HG03060 (cell line): ENCODE results near the gene MITF.
"Not testable (repeated sequence)": the region's sequence is repeated elsewhere in the genome, so short reads cannot be mapped to it uniquely, and the experiment has no call there.

ENCODE experiments used
- ATAC-seq: cut with Tn5 transposase; IDR thresholded peaks from one replicate; pipeline ENCODE4 v1.9.1; 2021; ENCODE audit warnings: low read depth, moderate number of reproducible peaks; ENCODE audit not compliant: unreplicated experiment

The MITF gene

DNA sequence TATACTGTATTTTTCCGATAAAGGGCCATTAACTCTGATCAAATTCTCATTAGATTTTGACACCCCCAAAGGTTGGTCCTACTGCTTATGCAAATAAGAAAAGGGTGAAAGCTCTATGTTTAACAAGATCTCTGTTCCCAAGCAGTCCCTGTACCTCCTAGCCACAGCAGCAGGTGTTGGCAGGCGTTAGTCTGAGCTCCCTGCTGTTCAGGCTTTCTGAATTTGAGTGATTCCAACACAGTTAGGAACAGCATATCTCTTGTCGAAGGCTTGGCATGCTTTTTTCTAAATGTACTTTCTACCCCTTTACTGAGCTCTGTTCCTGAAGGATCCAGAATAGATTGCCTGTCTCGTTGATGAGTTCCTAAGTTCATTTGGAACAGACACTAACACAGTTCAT lies 42.3 kb downstream of the MITF start:
- no peak for ATAC-seq

DNA sequence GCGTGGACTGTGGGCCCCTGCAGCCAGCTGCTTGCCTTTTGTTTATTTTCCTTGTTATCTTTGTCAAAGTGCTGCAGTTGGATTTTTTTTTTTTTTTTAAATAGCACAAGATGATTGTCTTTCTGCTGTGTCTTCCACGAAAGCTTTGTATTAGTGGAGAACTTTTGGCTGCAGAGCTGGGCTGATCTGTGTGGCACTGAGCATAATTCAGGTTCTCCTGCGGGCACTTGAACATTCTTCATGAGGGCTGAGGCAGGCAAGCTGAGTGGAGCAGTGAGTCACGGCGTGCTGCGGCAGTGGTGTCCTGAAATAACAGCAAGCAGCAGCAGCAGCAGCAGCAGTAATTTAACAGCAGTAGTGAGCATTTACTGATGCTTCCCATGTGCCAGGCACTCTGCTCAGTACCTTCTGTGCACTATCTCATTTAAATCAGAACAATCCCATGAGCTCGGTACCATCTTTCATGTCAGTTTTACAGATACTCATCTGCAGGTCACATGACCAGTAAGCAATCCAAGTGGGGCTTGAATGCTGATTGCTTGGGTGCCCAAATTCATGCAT lies 45.8 kb downstream of the MITF start:
- ATAC-seq: no peak

DNA sequence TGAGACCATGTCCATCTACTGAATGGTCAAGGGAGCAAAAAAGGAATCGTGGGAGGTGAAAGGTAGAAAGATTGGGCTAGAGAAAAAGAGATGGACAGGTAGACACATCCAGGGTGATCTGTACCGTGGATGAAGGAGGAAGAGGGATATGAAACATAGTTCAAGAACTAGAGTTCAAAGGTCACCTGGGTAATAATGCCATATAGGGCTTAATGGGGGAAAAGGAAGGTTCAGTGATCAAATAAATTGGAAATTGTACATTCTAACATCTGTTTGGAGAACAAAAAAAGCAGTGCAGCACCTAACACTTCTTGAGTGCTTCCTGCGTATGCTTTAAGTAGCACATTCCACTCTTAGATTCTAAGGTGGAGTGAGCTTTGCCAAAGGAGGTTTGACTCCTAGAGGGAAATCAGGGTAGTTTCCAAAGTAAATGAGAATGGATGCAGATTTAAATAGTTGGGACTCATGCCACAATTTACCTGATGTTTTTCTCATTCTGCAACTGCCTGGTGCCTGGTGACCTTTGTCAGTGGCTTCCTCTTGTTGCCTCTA lies 46.6 kb downstream of the MITF start:
- ATAC-seq: no peak

DNA sequence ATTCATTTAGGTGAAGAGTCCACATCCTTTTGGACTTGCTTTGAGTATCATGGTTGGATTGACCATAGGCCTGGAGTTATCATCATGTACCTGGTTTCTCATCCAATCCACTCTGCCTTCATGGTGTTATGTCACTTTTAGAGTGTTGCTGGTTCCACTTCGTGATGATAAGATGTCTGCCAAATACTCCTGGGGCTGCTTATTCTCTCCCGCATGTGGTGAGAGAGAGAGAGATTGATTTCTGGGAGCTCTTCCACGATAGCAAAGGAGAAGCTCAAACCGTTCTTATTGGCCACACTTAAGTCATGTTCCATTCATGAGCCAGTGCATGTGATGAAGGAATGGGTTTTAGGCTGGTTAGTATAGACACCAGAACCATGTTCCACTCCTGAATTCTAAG lies 47.6 kb downstream of the MITF start:
- no peak for ATAC-seq

DNA sequence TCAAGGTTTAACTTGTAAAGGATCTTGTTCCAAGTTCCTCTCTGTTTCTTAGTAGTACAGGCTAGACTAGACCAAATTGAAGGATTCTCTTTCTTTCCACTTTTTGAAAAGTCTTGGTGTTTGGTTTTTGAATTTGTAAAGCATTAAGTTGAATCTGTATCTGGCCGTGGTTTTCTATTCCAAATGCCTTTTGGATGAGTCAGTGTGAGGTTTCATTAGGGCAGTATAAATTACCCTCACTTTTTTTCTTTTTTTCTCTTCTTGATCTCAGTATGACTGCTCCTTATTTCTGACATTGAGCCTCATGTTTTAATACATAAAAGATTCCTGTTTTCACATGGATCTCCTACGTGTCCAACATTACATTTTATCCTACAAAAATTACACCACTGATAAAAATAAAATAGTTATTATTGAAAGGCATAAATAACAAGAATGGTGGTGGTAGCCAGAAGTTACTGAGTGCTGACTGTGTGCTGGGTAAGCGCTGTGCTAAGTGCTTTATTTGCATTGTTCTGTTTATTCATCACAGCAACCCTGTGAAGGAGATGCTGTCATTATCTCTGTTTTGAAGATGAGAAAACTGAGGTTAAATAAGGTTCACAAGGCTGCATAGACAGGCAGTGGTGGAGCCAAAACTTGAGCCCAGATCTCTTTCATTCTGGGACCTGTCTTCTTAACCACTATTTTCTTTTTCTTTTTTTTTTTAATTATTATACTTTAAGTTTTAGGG lies 48.3 kb downstream of the MITF start:
- no peak for ATAC-seq

DNA sequence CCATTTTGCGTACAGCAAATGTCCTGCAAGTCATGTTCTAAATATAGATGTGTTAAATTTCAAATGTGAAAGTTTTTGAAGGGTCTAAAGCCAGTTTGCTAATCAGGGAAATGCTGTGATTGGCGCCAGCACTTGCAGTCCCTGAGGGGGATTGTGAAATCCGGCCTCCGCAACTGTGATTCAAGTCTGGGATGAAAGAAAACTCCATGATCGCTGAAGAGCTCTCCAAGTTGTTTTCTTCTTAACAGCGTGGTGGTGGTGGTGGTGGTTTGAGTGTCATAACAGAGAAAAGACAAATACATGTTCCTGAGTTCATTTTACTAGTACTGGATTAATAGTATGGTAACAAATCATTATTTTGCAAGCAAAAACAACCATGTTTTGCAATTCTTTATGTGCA lies 51.8 kb downstream of the MITF start:
- ATAC-seq: no peak

- no peak for ATAC-seq
Observed at GRCh38 chr3:69791919-69792399, 52.7 kb downstream of the MITF start.

GRCh38 chr3:69796126-69796525 lies 56.9 kb downstream of the MITF start:
- not testable (repeated sequence) for ATAC-seq

GRCh38 chr3:69803681-69804270 lies 64.5 kb downstream of the MITF start:
- ATAC-seq: no peak

DNA sequence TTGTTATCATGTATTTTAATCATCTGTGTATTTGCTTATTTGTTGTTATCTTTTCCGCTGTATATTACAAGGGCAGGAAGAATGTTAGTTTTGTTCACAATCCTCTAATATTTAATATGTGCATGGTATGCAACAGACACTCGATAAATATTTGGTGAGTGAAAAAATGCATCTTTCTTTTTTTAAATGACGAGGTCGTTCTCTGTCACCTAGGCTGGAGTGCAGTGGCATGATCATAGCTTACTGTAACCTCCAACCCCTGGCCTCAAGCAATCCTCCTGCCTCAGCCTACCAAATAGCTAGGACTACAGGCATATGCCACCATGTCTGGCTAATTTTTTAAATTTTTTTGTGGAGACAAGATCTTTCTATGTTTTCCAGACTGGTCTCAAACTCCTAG lies 66.2 kb downstream of the MITF start:
- no peak for ATAC-seq

DNA sequence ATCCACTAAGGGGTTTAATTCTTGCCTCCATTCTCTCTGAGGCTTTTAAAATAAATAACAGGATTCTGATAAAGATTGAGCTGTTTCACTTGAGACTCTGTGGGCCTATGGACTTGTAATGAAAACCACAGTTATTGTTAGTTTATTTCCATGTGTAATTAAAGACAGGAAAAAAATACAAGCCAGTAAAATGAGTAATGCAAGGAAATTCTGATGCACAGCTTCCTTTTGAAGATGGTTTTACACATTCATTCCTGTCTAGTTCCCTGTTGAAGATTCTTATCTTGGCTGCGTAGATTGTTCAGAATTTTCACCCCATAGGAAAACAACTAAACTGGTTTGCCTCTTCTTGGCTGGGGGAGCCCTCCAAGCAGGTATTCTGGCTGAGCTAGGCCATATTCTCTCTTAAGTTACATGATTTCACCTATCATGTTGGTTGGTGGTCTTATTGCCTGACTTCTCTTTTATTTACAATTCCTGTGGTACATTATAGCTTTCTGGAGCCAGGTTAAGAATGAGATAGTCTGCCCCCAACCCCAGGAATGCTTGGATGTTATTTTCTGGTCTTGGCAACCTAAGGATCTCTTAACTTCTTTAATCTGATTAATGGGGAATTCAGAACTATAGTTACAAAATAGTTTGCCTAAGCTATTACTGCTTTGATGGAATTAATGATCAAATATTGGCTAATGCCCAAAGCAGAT lies 67.6 kb downstream of the MITF start:
- ATAC-seq: no peak

DNA sequence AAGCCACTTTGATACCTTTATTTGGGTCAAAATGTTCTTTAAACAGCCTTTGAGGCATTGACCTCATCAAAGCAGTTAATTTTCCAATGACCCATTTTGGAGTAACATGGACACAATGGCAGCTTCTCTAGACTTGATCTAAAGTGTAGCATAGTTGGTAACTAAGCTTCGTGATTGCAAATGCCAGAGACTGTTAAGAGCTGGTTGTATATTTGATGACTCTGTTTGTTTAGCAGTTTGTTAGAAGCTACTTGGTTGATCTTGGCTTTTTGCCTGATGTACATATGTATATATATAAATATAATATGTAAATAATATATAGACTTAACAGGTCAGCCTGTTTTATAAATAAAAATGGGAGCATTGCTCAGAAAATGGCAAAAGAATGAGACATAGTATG lies 68.4 kb downstream of the MITF start:
- ATAC-seq: no peak

- ATAC-seq: no peak
Observed at GRCh38 chr3:69809076-69809835, 70.0 kb downstream of the MITF start.

DNA sequence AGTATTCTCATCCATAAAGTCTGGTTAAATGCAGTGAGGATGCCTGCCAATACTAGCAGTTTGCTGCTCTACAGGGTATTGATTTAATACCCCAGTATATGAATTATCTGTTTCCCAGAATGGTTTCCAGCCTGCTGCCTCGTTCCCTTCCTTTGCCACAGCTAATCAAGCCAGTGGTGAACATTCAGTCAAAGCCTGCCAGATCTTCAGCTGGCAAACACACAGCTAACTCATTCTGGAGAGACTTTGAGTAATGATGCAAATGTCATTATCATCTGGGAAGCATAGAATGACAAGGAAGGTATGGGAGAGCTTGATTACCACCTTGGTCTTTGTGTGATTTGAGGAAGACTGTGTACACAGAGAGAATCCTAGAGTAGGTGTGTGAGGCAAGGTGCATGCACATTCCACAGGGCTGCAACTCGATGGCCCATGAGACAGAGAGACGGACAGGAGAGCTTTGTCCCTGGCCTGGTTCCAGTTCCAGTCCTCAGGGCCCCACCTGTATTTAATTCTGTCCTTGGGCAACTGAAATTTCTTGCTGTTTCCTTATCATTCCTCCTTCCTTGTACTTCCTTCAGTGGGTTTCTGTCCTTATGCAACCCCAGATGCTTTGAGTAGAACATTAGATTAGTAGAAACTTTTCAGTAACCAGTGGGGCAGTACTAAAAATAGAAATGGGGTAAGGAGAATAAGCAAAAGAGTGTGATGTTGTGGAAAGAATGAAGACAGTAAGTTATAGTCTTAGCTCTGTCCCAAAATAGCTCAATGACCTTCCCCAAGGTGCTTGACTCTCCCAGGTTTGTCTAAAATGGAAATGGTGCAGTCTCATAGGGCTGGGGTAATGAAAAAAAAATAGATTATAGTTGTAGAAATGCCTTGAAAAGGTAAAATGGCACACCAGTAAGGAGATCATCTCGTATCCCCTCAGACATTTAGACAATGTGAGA lies 72.5 kb downstream of the MITF start:
- ATAC-seq: no peak

GRCh38 chr3:69815970-69816369 lies 76.7 kb downstream of the MITF start:
- ATAC-seq: no peak

DNA sequence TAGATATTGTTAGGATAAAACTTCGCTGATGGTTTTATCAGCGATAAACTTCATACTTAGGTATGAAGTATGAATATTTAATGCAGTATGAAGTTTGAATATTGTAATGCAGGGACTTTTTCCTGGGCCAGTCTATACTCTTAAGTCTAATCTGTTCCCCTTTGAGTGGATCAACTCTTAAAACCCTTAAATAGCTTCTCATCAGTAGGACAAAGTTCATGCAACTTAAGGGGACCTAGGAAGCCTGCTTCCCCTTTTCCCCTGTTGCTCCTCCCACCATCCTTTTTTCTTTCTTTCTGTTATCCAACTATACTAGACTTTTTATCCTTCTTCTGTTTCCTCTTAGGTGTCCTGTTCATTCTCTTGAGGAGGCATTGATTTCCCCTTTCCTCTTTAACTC lies 78.7 kb downstream of the MITF start:
- no peak for ATAC-seq

DNA sequence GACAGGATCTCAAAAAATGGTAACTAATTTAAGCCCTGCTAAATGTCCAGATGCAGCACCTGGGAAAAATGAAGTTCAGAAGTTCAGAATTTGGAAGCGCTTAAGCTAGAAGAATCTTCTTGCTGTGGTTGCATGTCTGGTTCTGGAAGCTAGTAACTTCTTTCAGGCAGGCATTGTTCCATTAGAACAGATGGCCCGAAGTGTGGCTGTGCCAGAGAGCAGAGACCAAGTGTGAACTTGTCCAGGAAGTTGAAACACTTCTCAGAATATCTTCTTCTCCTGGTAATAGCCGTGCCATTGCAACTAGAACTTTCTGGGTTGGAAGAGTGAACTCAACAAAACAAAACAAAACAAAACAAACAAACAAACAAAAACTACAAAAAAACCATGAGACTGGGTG lies 80.0 kb downstream of the MITF start:
- ATAC-seq: no peak

GRCh38 chr3:69821133-69821532 lies 81.9 kb downstream of the MITF start:
- ATAC-seq: no peak

- ATAC-seq: no peak
Observed at GRCh38 chr3:69823743-69824142, 84.5 kb downstream of the MITF start.
